Endothelial cell of umbilical vein (primary cell): ENCODE measurements around the gene HAPLN2. TPM values are rescaled to one million over a fixed set of nuclear protein-coding genes. Genes with fewer than 3 reads are reported as not detected.

Experiments
- BruUV-seq: library from RNA; stranded (reverse); fragments of 400-500 nt; replicated peaks from 2 replicates; lab custom pipeline; 2021; lab: Mats Ljungman, UMichigan
- CTCF ChIA-PET: fragments of 300-600, 350-600 bp; sonication (Branson Sonifier 250); formaldehyde crosslinking; loops from one replicate; lab custom pipeline; 2021; ENCODE audit warnings: antibody characterized with exemption, inconsistent platforms; lab: Charles Lee
- POLR2A ChIA-PET: fragments of 300-600, 350-600 bp; sonication (Branson Sonifier 250); formaldehyde crosslinking; loops from one replicate; lab custom pipeline; 2021; ENCODE audit warnings: antibody characterized with exemption, inconsistent platforms; lab: Charles Lee
- DNase-seq: peaks from one replicate; pipeline ENCODE4 v3.0.0-alpha.2; 2011; ENCODE audit warnings: low read depth, low spot score
- FAIRE-seq: peaks from 2 replicates; lab custom pipeline; 2011; peaks lifted over from hg19 to GRCh38; lab: Jason Lieb, UNC
- H2AFZ ChIP-seq: 2 replicates; pipeline ENCODE4 v1.6.0; 2012; ENCODE audit warnings: low read depth, low read length, control low read depth, inconsistent platforms
- H3K27ac ChIP-seq: 2 replicates; pipeline ENCODE4 v1.5.1; 2011; ENCODE audit warnings: low read depth, mild to moderate bottlenecking, control low read depth, low read length, moderate library complexity; ENCODE audit not compliant: insufficient read depth
- H3K27me3 ChIP-seq, 2 experiments: 2 replicates each; pipeline versions ENCODE4 v1.6.0 to v1.6.1; 2011; ENCODE audit warnings: low read length in 2 of 2, mixed read lengths in 1 of 2; ENCODE audit not compliant: control insufficient read depth in 2 of 2, insufficient read depth in 2 of 2
- H3K36me3 ChIP-seq, 2 experiments: 2 replicates in 1 of 2; 3 replicates in 1 of 2; pipeline ENCODE4 v1.5.1; 2011; ENCODE audit warnings: low read length in 2 of 2, mild to moderate bottlenecking in 1 of 2, moderate library complexity in 1 of 2; ENCODE audit not compliant: control insufficient read depth in 2 of 2, insufficient read depth in 2 of 2; ENCODE audit errors: extremely low read depth in 1 of 2
- H3K4me1 ChIP-seq: 3 replicates; pipeline ENCODE4 v1.5.1; 2011; ENCODE audit warnings: mild to moderate bottlenecking, low read length; ENCODE audit not compliant: control insufficient read depth, insufficient read depth; ENCODE audit errors: extremely low read depth
- H3K4me2 ChIP-seq: 2 replicates; pipeline ENCODE4 v1.6.1; 2011; ENCODE audit warnings: low read length, control low read depth, mixed read lengths; ENCODE audit not compliant: insufficient read depth
- H3K4me3 ChIP-seq, 3 experiments: fragments of 200-600 bp in 1 of 3; sonication (generic), shearing (Covaris generic) in 1 of 3; replicated peaks in 1 of 3; 2 replicates each; pipeline ENCODE4 v1.5.1; 2011 to 2016; ENCODE audit warnings: control low read depth in 3 of 3, low read length in 3 of 3, mild to moderate bottlenecking in 2 of 3, inconsistent platforms in 1 of 3, low read depth in 1 of 3, moderate library complexity in 1 of 3; ENCODE audit not compliant: insufficient read depth in 1 of 3
- H3K79me2 ChIP-seq: 2 replicates; pipeline ENCODE4 v1.6.0; 2012; ENCODE audit warnings: low read length, inconsistent platforms; ENCODE audit not compliant: control insufficient read depth, insufficient read depth
- H3K9ac ChIP-seq: replicated peaks from 2 replicates; pipeline ENCODE3; 2011; ENCODE audit warnings: low read length, control low read depth; ENCODE audit not compliant: insufficient read depth; ENCODE audit errors: extremely low read depth
- H3K9me1 ChIP-seq: replicated peaks from 3 replicates; pipeline ENCODE4 v1.6.0; 2011; ENCODE audit warnings: mild to moderate bottlenecking, low read length; ENCODE audit not compliant: control insufficient read depth, insufficient read depth; ENCODE audit errors: extremely low read depth
- H3K9me3 ChIP-seq: replicated peaks from 2 replicates; pipeline ENCODE4 v1.5.1; 2012; ENCODE audit warnings: low read length, inconsistent platforms; ENCODE audit not compliant: control insufficient read depth, insufficient read depth
- H4K20me1 ChIP-seq: replicated peaks from 2 replicates; pipeline ENCODE3; 2011; ENCODE audit warnings: mild to moderate bottlenecking, low read length; ENCODE audit not compliant: control insufficient read depth, insufficient read depth; ENCODE audit errors: extremely low read depth
- CTCF ChIP-seq, 2 donors: IDR thresholded peaks; 1 replicate in 1 of 2; 2 replicates in 1 of 2; pipeline ENCODE4 v1.5.1; 2011; ENCODE audit warnings: low read length in 2 of 2, mild to moderate bottlenecking in 2 of 2, moderate library complexity in 2 of 2, control low read depth in 1 of 2, inconsistent platforms in 1 of 2, low read depth in 1 of 2; ENCODE audit not compliant: insufficient read depth in 1 of 2; ENCODE audit errors: extremely low read depth in 1 of 2
- EZH2 ChIP-seq: IDR thresholded peaks from 2 replicates; pipeline ENCODE4 v1.6.1; 2012; ENCODE audit warnings: borderline replicate concordance, low read depth, mild to moderate bottlenecking, moderate library complexity, low read length, inconsistent platforms; ENCODE audit not compliant: severe bottlenecking
- MAX ChIP-seq: IDR thresholded peaks from 2 replicates; pipeline ENCODE4 v1.6.1; 2011; ENCODE audit not compliant: insufficient read depth, insufficient read length
- MYC ChIP-seq: IDR thresholded peaks from one replicate; pipeline ENCODE4 v1.6.1; 2011; ENCODE audit warnings: mild to moderate bottlenecking, low read depth, low read length
- POLR2A ChIP-seq: IDR thresholded peaks from 2 replicates; pipeline ENCODE4 v1.6.1; 2012; ENCODE audit warnings: low read depth, mild to moderate bottlenecking, control low read depth, low read length
- dilution Hi-C: fragments of 300-500 bp; cut with MboI; formaldehyde crosslinking; loops from one replicate; pipeline ENCODE4 v1.15.0; 2019; ENCODE audit warnings: low sequenced_read_pairs; ENCODE audit not compliant: extremely low pct_ligation_motif_present
- intact Hi-C: fragments of 100-400 bp; cut with micrococcal nuclease; formaldehyde crosslinking; loops from one replicate; pipeline ENCODE4 v1.10.0; 2022
- polyA plus RNA-seq, 4 experiments: library from polyadenylated mRNA; depleted of rRNA in 3 of 4; stranded (reverse) in 3 of 4; unstranded in 1 of 4; fragments of >200 nt; gene quantifications; 2 replicates each; pipeline versions ENCODE4 v1.2.1 to v1.2.3, GENCODE V29; 2011 to 2012; ENCODE audit warnings: missing spikeins in 1 of 4
- total RNA-seq: library from RNA; stranded (reverse); gene quantifications from 2 replicates; pipeline ENCODE4 v1.2.3, GENCODE V29; 2021

Gene HAPLN2
- total and polyA plus RNA-seq, 2 donors (not counting 3 experiments of a cell fraction or from before 2014, with no cell fraction given), result not detected

DNA sequence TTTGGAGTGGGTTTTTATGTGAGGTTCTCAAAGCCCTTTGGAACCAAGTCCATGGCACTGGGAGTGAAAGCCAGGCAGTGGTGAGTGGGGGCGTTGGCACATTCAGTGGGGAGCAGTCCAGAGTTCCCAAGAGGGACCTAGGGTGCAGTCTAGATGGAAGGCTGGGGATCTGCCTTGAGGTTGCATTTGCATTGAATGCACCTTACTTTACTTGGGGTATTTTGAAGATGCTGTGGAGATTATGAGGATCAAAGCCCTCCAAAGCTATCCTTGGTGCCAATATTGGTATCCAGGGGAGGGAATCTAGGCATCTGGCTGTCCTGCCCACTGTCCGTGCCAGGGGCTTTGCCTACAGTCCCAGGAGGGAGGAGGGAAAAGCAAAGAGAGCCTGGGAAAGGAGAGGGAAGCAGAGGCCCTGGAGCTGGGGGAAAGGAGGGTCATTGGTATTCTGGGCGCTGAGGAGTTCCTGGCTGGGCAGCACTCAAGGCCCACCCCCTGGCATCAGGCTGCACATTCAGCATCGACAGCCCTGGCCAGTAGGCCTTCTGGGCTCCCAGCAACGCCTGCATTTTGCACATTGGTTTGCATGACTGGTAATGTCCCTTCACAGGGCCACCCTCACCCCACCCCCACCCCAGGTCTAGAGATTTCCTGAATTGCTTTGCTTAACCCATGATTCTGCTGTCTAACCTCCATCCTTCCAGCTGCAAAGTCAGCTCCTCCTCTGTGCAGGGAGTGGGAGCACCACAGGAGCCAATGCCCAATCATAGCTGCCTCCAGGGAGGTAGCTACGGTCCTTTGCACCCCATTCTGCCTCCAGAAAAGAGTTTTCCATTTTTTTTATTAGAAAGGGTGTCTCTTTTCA lies 21.9 kb downstream of the HAPLN2 start:
- Histone ChIP-seq H3K27me3 (peaks cover 73 to 81% of the 10 kb centered on the region in 2 experiments), H3K27ac (no peak overlapping the region), H3K36me3 (no peaks in the 10 kb centered on the region), H3K4me3 (no peak overlapping the region), H3K79me2 (no peaks in the 10 kb centered on the region), H3K9me3 (no peaks in the 10 kb centered on the region), H2AFZ (no peak overlapping the region), H3K4me1 (no peaks in the 10 kb centered on the region), H4K20me1 (no peaks in the 10 kb centered on the region), H3K9ac (no peak overlapping the region), H3K9me1 (no peaks in the 10 kb centered on the region), H3K4me2 (no peak overlapping the region)
- ChIA-PET POLR2A (no interaction called here), CTCF (interaction anchor here (0.6 to 3.2 kb wide), 5 partner anchors 12 to 261 kb away, joined by 3 to 20 read pairs (median 4); no protein-coding TSS in a partner anchor)
- intact Hi-C loops (no loop called here), dilution Hi-C loops (no loop called here)
- DNase-seq (no peak), FAIRE-seq (no peak)
- no TSS peak for BruUV-seq
- TF ChIP-seq EZH2 (no peak), MYC (no peak), CTCF (IDR thresholded peaks at IDR 0.05; ENCODE audit: extremely low read depth in 1 of 2, insufficient read depth in 1 of 2, low read depth in 1 of 2, low read length in 2 of 2) (no peak), POLR2A (no peak), MAX (no peak)
